Lower leg skin (tissue), 3 donors: ENCODE measurements around the gene MRRF.

ENCODE experiments used
- CTCF ChIP-seq, 3 donors: fragments of 450-650 bp; IDR thresholded peaks; one replicate each; pipeline ENCODE4 v1.5.1; 2016; ENCODE audit warnings: antibody characterized with exemption in 3 of 3, mild to moderate bottlenecking in 3 of 3, moderate library complexity in 2 of 3
- POLR2A ChIP-seq, 2 donors: fragments of 450-650 bp; IDR thresholded peaks; one replicate each; pipeline ENCODE4 v1.6.1; 2016 to 2017; ENCODE audit warnings: antibody characterized with exemption in 2 of 2, mild to moderate bottlenecking in 1 of 2, moderate library complexity in 1 of 2

GRCh38 chr9:122337556-122337929 lies 72.9 kb downstream of the MRRF start:
- no peak for TF ChIP-seq POLR2A (IDR thresholded peaks at IDR 0.05)
- TF ChIP-seq CTCF (IDR thresholded peaks at IDR 0.05), result no peak
